Stimulated activated CD4-positive, alpha-beta T cell treated with anti-CD3 and anti-CD28 coated beads, Interleukin-4, amount 100 ng/mL, for 24 hours (primary cell): ENCODE data around the gene SYNDIG1L.
"Not testable (repeated sequence)": the region's sequence is repeated elsewhere in the genome, so short reads cannot be mapped to it uniquely, and the experiment has no call there.

Source experiments
- DNase-seq: peaks from one replicate; pipeline ENCODE4 v3.0.0-alpha.2; 2020

Gene SYNDIG1L

DNA sequence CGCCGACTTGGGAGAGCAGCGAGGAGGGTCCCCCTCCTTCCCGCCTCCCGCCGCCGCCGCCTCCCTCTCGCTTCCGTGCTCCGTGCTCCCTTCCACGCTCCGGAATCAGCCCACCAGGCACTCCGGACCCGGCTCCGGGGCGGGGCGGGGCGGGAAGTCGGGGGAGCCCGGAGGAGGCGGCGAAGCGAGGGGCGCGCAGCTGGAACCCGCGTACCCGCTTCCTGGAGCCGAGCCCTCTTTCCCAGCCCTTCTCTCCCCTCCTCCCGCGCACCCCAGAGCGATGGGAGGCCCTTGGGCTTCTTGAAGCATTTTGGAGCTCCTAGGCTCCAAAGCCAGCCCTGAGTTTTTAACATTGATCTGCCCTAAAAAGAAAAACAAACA is at the start of gene SYNDIG1L:
SYNDIG1L (minus strand) TSS at position 9 of the 381 bp plus-strand sequence. CDS start 16,466 bp downstream, outside the sequence.
- DNase-seq, result no peak

DNA sequence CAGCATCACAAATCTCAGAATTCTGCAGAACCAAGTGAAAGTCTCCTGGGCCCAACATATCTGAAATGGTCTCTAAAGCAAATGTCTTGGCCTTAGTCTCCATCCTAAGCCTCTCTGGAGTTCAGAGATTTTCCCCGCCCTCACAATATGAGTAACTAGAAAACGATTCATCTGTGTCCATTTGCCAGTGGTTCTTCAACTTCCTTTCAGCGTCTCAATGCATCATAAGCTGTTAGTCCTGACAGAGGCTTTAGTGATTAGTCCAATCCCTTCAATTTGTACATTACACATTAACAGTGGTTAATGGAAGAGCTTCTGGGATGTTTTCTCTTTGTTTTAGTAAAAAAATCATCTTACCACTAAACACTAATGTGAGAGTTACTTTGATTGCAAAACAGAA is 49.7 kb upstream of the SYNDIG1L start:
- no peak for DNase-seq

GRCh38 chr14:74474376-74474775 is 48.4 kb upstream of the SYNDIG1L start:
- no peak for DNase-seq

DNA sequence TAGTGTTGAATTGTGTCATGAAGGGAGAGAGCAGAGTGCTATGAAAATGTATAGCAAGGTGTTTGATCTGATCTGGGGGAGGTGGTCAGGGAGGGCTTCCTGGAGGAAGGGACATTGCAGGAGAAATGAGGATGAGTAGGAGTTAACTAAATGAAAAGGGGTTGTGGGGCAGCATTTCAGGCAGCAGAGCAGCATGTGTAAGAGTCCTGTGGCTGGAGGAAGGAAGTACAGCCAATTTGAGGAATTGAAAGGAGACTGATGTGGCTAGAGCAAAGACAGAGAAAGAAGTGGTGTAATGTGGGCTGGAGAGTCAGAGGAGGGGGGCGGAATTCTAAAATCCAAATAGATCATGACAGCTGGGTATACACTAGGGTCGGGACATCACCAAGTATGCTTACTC is 46.6 kb upstream of the SYNDIG1L start:
- no peak for DNase-seq

GRCh38 chr14:74469548-74470518 is 43.8 kb upstream of the SYNDIG1L start:
- no peak for DNase-seq

- no peak for DNase-seq
Observed at GRCh38 chr14:74468513-74468912, 42.5 kb upstream of the SYNDIG1L start.

DNA sequence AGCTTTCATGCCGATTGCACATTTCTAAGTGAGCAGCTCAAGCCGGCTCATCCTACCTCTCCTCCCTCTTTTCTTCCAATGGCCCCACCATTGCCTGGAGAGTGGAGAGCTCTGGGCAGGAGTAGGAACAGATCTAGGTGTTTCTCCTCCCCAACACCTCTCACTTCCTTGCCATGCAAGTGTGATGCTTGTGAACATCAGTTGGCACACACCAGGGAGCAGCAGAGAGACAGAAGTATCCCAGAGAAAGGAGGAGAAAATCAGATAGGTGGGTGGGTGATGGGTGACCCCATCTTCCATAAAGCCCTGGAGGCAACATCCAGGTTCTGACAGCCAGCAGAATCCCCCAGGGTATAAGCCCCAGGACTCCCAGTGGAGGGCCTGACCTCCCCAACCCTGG is 39.3 kb upstream of the SYNDIG1L start:
- no peak for DNase-seq

DNA sequence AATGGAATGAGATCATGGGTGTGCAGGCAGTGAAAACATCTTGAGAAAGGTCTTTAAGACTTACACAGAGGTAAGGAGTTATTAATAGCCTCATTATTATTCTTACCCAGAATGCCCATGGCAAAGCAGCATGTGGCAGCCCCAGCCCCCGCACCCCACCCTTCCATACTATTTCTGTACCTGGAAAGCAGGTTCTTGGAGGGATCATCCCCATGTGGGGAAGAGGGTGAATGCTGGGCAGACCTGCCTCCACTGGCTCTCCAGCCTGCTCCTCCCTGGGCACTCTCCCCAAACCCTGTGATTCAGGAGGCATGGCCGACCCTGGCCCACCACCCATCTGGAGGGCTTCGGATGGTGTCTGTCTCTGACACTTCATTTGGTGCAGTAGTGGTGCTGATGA is 38.8 kb upstream of the SYNDIG1L start:
- no peak for DNase-seq

- no peak for DNase-seq
Observed at GRCh38 chr14:74463697-74464096, 37.7 kb upstream of the SYNDIG1L start.

DNA sequence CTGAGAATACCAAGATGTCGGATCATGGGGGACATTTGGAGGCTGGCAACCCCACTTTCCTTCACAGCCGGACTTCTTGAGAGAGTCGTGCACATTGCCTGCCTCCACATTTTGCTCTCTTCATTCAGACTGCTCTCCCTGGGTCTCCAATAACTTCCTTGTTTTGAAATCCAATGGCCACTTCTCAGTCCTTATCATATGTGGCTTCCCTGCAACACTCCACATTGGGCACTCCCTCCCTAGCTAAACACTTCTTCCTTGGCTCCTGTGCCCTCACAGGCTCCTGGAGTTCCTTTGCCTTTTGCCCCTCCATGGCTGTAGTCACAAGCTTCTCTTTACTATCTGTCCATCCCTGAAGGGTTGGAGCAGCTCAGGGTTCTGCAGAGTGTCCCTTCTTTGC is 37.0 kb upstream of the SYNDIG1L start:
- DNase-seq, result no peak

DNA sequence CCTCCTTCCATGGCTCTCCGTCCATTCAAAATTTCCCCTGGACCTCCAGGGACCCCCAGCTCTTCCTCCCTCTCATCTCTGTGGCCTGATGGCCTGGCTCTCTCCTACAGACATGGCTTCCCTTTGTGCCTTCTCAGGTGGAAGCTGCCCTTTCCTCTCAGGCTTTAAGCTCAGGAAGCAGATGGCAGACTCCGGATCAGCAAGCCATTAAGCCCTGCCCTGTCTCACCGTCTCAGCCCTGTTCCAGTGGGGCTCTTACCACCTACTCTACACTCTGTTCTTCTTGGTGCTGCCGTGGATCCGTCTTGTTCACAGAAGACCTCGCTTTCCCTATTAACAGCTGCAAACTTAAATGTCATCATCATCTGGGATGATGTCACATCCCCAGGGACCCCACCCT is 34.0 kb upstream of the SYNDIG1L start:
- no peak for DNase-seq

- DNase-seq, result peak; percentile 26
Observed at GRCh38 chr14:74459289-74459946, 33.4 kb upstream of the SYNDIG1L start.

GRCh38 chr14:74457565-74457895 is 31.5 kb upstream of the SYNDIG1L start:
- DNase-seq, result no peak

GRCh38 chr14:74456684-74457564 is 30.9 kb upstream of the SYNDIG1L start:
- DNase-seq, result no peak

DNA sequence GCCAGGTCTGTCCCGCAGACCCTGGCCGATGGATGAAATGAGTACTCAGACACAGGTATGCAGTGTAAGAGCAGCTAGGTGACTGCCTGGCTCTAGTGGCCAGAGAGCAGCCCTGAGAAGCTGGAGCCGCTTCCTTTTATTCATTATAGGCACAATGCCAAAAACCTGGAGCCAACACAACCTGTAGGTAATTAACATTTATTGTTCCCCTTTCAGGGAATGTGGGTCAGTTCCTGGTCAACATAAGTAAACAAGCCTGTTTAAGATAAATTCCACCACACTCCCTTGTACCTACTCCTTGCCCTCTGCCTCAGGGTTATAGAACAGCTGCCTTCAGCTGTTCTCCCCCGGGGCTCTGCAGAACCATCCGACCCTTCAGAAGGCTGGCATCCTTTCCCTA is 28.4 kb upstream of the SYNDIG1L start:
- DNase-seq, result not testable (repeated sequence)

GRCh38 chr14:74444866-74445265 is 18.9 kb upstream of the SYNDIG1L start:
- DNase-seq, result no peak

DNA sequence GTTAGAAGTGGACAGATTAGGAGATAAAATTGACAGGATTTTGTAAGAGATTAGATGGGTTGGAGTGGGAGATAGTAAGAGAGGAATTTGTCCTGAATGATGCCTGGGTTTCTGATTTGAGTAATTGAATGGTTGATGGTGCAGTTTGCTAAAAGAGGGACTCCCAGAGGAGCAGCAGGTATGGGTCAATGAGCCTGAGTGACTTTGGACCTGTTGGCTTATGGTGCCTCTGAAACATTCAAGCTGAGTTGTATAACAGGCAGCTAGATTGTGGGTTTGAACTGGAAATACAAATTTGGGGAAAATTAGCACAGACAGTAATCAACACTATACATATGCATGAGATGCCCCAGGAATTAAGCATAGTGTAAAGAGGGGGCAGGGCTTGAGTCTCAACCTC is 16.7 kb upstream of the SYNDIG1L start:
- DNase-seq, result no peak

- no peak for DNase-seq
Observed at GRCh38 chr14:74441113-74441512, 15.1 kb upstream of the SYNDIG1L start.

DNA sequence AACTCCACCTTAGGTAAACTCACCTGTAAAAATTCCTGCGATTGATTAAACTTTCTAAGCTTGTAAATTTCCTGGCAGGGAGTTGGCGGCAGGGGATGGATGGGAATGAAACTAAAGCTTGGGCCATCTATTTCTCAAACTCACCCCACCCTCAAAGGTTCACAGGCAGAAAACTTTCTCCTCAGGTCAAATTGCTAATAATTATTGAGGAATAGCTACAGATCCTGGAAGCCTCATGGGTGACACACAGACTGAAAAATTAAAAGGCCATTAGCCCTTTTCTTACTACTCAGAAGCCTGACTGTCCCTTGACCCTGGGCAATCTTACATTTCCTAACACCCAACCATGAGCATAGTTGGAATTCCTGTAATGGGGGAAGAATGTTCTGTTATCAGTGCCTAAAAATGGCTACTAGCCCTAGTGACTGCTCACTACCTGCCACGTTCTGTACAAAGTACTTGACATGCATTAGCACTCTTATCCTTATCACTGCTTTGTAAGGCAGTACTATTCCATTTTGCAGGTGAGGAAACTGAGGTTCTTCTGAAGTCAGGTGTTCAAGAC is 12.4 kb upstream of the SYNDIG1L start:
- no peak for DNase-seq

DNA sequence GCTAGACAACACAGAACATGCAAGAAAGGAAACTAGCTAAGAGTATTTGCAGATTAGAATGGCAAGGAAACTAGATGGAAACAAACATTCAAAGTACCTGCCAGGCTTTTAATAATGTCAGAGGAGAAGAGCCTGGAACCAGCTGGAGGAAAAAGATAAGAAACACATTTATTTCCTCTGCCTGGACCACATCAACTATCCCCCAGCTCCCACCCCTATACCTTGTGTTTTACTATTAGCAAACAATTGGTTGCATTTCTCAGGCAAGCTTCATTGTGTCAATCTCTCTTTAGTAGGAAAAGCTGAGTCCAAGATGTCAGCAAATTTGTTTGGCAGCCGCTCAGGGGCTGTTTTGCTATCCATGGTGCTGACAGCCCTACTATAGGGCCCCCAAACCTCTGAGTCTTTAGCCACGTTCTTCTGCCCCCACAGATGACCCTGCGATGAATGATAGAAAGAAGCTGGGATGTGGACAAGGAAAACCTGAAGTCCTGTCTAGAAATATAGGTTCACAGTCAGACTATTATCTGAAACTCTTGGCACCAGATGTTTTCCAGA is 11.6 kb upstream of the SYNDIG1L start:
- DNase-seq, result no peak

DNA sequence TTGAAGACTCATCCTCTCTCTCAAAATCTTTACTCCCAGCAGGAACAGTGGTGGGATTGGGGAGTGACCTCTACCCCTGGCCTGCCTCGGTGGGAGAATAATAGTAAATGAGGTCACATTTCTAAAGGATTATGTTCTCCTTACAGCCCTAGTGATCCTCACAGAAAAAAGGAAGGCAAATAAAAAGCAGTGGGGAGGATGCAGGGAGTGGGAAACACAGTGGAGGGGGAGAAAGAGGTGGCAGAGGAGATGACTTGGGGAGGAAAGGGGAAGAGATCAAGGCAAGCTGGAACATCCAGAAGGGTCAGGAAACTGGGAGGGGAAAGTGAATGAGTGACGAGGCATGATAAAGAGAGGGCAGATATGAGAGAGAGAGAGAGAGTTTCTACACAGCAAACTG is 8.3 kb upstream of the SYNDIG1L start:
- no peak for DNase-seq

DNA sequence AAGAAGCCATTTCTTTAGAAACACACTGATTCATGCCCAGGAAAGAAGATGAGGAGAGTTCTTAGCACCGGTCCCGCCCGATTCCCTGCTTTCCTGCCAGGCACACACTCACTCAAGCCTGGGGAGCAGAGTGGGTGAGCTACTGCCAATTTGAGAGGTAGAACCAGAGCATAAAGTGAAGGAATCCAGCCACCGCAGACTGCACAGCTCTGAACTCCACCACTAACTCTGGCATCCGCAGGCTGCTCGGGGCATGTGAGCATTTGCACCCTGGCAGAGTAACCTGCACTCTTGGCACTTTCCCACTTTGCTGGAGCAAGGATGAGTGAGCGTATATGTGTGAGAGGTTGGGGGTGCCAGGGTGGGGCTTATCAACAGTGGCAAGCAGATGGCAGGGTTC is 4.0 kb upstream of the SYNDIG1L start:
- no peak for DNase-seq

- DNase-seq, result no peak
Observed at GRCh38 chr14:74429221-74429691, 3.2 kb upstream of the SYNDIG1L start.
